ENCODE results near the gene DPH6.

The DPH6 gene

GRCh38 chr15:35325374-35325941 is 220.5 kb downstream of the DPH6 start:
- no peak for DNase-seq

- DNase-seq, result no peak
Observed at GRCh38 chr15:35323141-35323540, 222.8 kb downstream of the DPH6 start.

GRCh38 chr15:35321926-35322325 is 224.0 kb downstream of the DPH6 start:
- DNase-seq, result no peak

- DNase-seq, result no peak
Observed at GRCh38 chr15:35320911-35321310, 225.1 kb downstream of the DPH6 start.
